H9 (cell line): ENCODE results near the gene JAK2. TPM values are rescaled to one million over a fixed set of nuclear protein-coding genes. Genes with fewer than 3 reads are reported as not detected.

Source experiments
- DNase-seq: peaks from one replicate; pipeline ENCODE4 v3.0.0-alpha.2; 2017
- H2AFZ ChIP-seq: one replicate; pipeline ENCODE4 v1.6.1; 2013; ENCODE audit warnings: mild to moderate bottlenecking, low read length, control low read depth, moderate library complexity
- H2AK5ac ChIP-seq: 2 replicates; pipeline ENCODE4 v1.6.1; 2013; ENCODE audit warnings: low read length, control low read depth, mixed read lengths; ENCODE audit not compliant: insufficient read length
- H2BK120ac ChIP-seq: one replicate; pipeline ENCODE4 v1.6.1; 2013; ENCODE audit warnings: low read depth, mild to moderate bottlenecking, low read length, control low read depth, inconsistent platforms; ENCODE audit not compliant: poor library complexity, severe bottlenecking
- H2BK12ac ChIP-seq: 2 replicates; pipeline ENCODE4 v1.6.1; 2013; ENCODE audit warnings: low read length, control low read depth, mixed read lengths, low read depth; ENCODE audit not compliant: insufficient read length
- H2BK15ac ChIP-seq: 2 replicates; pipeline ENCODE4 v1.6.1; 2013; ENCODE audit warnings: low read depth, low read length, control low read depth
- H2BK20ac ChIP-seq: one replicate; pipeline ENCODE4 v1.6.1; 2013; ENCODE audit warnings: low read depth, mild to moderate bottlenecking, low read length, control low read depth, inconsistent platforms; ENCODE audit not compliant: poor library complexity, severe bottlenecking
- H2BK5ac ChIP-seq: 2 replicates; pipeline ENCODE4 v1.6.1; 2013; ENCODE audit warnings: low read length, control low read depth, mixed read lengths; ENCODE audit not compliant: insufficient read length
- H3K14ac ChIP-seq: 2 replicates; pipeline ENCODE4 v1.6.1; 2013; ENCODE audit warnings: low read length, control low read depth; ENCODE audit not compliant: insufficient read depth
- H3K18ac ChIP-seq: 2 replicates; pipeline ENCODE4 v1.6.1; 2013; ENCODE audit warnings: low read depth, mild to moderate bottlenecking, mixed read lengths, low read length, control low read depth; ENCODE audit not compliant: insufficient read length
- H3K23ac ChIP-seq: 2 replicates; pipeline ENCODE4 v1.6.1; 2013; ENCODE audit warnings: low read length, control low read depth, mixed read lengths, low read depth; ENCODE audit not compliant: insufficient read length
- H3K23me2 ChIP-seq: 2 replicates; pipeline ENCODE4 v1.6.1; 2013; ENCODE audit warnings: low read depth, mild to moderate bottlenecking, mixed read lengths, low read length, control low read depth; ENCODE audit not compliant: insufficient read length, poor library complexity, severe bottlenecking
- H3K27ac ChIP-seq: 2 replicates; pipeline ENCODE4 v1.5.1; 2013; ENCODE audit warnings: low read length, control low read depth, mixed read lengths, low read depth; ENCODE audit not compliant: insufficient read length
- H3K27me3 ChIP-seq: 2 replicates; pipeline ENCODE4 v1.6.1; 2013; ENCODE audit warnings: low read length, control low read depth, inconsistent platforms; ENCODE audit not compliant: insufficient read depth
- H3K4ac ChIP-seq: 2 replicates; pipeline ENCODE4 v1.6.1; 2013; ENCODE audit warnings: low read depth, mild to moderate bottlenecking, control low read depth, inconsistent platforms, low read length, moderate library complexity
- H3K4me1 ChIP-seq: 2 replicates; pipeline ENCODE4 v1.6.1; 2013; ENCODE audit warnings: low read length, control low read depth, inconsistent platforms; ENCODE audit not compliant: insufficient read depth
- H3K4me2 ChIP-seq: 2 replicates; pipeline ENCODE4 v1.6.1; 2013; ENCODE audit warnings: low read length, control low read depth, mixed read lengths; ENCODE audit not compliant: insufficient read length, insufficient read depth
- H3K56ac ChIP-seq: 2 replicates; pipeline ENCODE4 v1.6.1; 2013; ENCODE audit warnings: low read depth, mild to moderate bottlenecking, mixed read lengths, low read length, control low read depth; ENCODE audit not compliant: insufficient read length
- H3K79me1 ChIP-seq: 2 replicates; pipeline ENCODE4 v1.6.1; 2013; ENCODE audit warnings: low read depth, mild to moderate bottlenecking, moderate library complexity, low read length, control low read depth, inconsistent platforms; ENCODE audit not compliant: insufficient read depth, poor library complexity, severe bottlenecking
- H3K79me2 ChIP-seq: 2 replicates; pipeline ENCODE4 v1.6.1; 2013; ENCODE audit warnings: low read length, control low read depth, inconsistent platforms; ENCODE audit not compliant: insufficient read depth
- H3K9ac ChIP-seq: 2 replicates; pipeline ENCODE4 v1.6.1; 2013; ENCODE audit warnings: low read length, control low read depth, mixed read lengths; ENCODE audit not compliant: insufficient read length; ENCODE audit errors: extremely low read depth
- H3K9me3 ChIP-seq: one replicate; pipeline ENCODE4 v1.6.1; 2013; ENCODE audit warnings: low read depth, low read length, inconsistent platforms; ENCODE audit not compliant: control insufficient read depth
- H3T11ph ChIP-seq: one replicate; pipeline ENCODE4 v1.6.1; 2013; ENCODE audit warnings: mild to moderate bottlenecking, low read length, control low read depth, inconsistent platforms
- H4K20me1 ChIP-seq: one replicate; pipeline ENCODE4 v1.6.1; 2013; ENCODE audit not compliant: control insufficient read depth, insufficient read length, insufficient read depth
- H4K5ac ChIP-seq: 2 replicates; pipeline ENCODE4 v1.6.1; 2013; ENCODE audit warnings: low read depth, mild to moderate bottlenecking, mixed read lengths, low read length, control low read depth; ENCODE audit not compliant: insufficient read length
- H4K8ac ChIP-seq: replicated peaks from 2 replicates; pipeline ENCODE4 v1.6.1; 2013; ENCODE audit warnings: low read length, control low read depth, mixed read lengths, low read depth; ENCODE audit not compliant: insufficient read length
- H4K91ac ChIP-seq: 2 replicates; pipeline ENCODE4 v1.6.1; 2013; ENCODE audit warnings: low read depth, mild to moderate bottlenecking, moderate library complexity, mixed read lengths, low read length, control low read depth; ENCODE audit not compliant: insufficient read length
- H3K27ac Mint-ChIP-seq, 3 experiments: 2 replicates in 2 of 3; 3 replicates in 1 of 3; pipeline ENCODE4 v1.8.0; 2020 to 2021; ENCODE audit warnings: mixed read lengths in 3 of 3, mild to moderate bottlenecking in 1 of 3, moderate library complexity in 1 of 3
- H3K27me3 Mint-ChIP-seq: 2 replicates; pipeline ENCODE4 v1.8.0; 2021; ENCODE audit warnings: low read depth, mild to moderate bottlenecking, moderate library complexity, mixed read lengths
- H3K36me3 Mint-ChIP-seq, 3 experiments: 2 replicates in 2 of 3; 3 replicates in 1 of 3; pipeline ENCODE4 v1.8.0; 2020 to 2021; ENCODE audit warnings: low read depth in 3 of 3, mixed read lengths in 3 of 3; ENCODE audit not compliant: insufficient read depth in 1 of 3
- H3K4me1 Mint-ChIP-seq, 2 experiments: 2 replicates each; pipeline ENCODE4 v1.8.0; 2020; ENCODE audit warnings: mixed read lengths in 2 of 2
- H3K4me3 Mint-ChIP-seq, 2 experiments: 2 replicates in 1 of 2; 3 replicates in 1 of 2; pipeline ENCODE4 v1.8.0; 2020 to 2021; ENCODE audit warnings: mild to moderate bottlenecking in 2 of 2, mixed read lengths in 2 of 2, moderate library complexity in 1 of 2
- H3K9me3 Mint-ChIP-seq, 2 experiments: 2 replicates in 1 of 2; 3 replicates in 1 of 2; pipeline ENCODE4 v1.8.0; 2020; ENCODE audit warnings: mild to moderate bottlenecking in 2 of 2, mixed read lengths in 2 of 2, moderate library complexity in 1 of 2
- CTCF ChIP-seq: fragments of 200-600 bp; sonication (generic); conservative IDR thresholded peaks from 3 replicates; pipeline ENCODE4 v1.8.0; 2021; ENCODE audit warnings: antibody characterized with exemption, mild to moderate bottlenecking
- WGBS: extraction: QIAGEN DNeasy Blood & Tissue Kit; methylation state at CpG from one replicate; pipeline ENCODE4 v1.1.7; 2013; ENCODE audit warnings: missing lambda C conversion rate, low lambda C conversion rate, mixed read lengths; ENCODE audit not compliant: insufficient read length; ENCODE audit errors: extremely low coverage; 5-methylcytosine and 5-hydroxymethylcytosine counted together
- total RNA-seq: library from RNA; stranded (reverse); gene quantifications from 2 replicates; pipeline ENCODE4 v1.2.1, GENCODE V29; 2021

JAK2 gene
- total RNA-seq, 1 experiment from 2014 or later, result 3.4 TPM

GRCh38 chr9:5122116-5122515 lies 137.0 kb downstream of the JAK2 start:
- Histone ChIP-seq H2BK20ac (no peak overlapping the region), H2AFZ (no peak overlapping the region), H2BK120ac (no peak overlapping the region), H4K91ac (no peak overlapping the region), H3K56ac (no peak overlapping the region), H2BK15ac (no peak overlapping the region), H3K9ac (no peak overlapping the region), H2BK5ac (no peak overlapping the region), H3K79me1 (no peaks in the 10 kb centered on the region), H3K27me3 (no peaks in the 10 kb centered on the region), H3K79me2 (no peaks in the 10 kb centered on the region), H3K14ac (no peak overlapping the region), H3T11ph (no peak overlapping the region), H3K4ac (no peak overlapping the region), H3K4me2 (no peak overlapping the region), H3K27ac (no peak overlapping the region), H4K5ac (no peak overlapping the region), H3K4me1 (no peaks in the 10 kb centered on the region), H4K8ac (no peak overlapping the region), H3K23ac (no peak overlapping the region), H3K9me3 (no peaks in the 10 kb centered on the region), H3K18ac (no peak overlapping the region), H2BK12ac (no peak overlapping the region), H3K23me2 (no peaks in the 10 kb centered on the region), H2AK5ac (no peak overlapping the region), H4K20me1 (no peaks in the 10 kb centered on the region)
- H3K9me3 Mint-ChIP-seq, result no peaks in the 10 kb centered on the region
- WGBS, result no CpG with 5 or more reads among the region's 1 CpG
- H3K27me3 Mint-ChIP-seq, result no peaks in the 10 kb centered on the region
- H3K4me3 Mint-ChIP-seq, result no peak overlapping the region
- DNase-seq, result no peak
- H3K36me3 Mint-ChIP-seq, result no peaks in the 10 kb centered on the region
- no peak overlapping the region for H3K27ac Mint-ChIP-seq
- H3K4me1 Mint-ChIP-seq, result no peaks in the 10 kb centered on the region
- no peak for TF ChIP-seq CTCF
